Right renal cortex interstitium (tissue), 3 donors: ENCODE results near the gene RRAS. TPM values are rescaled to one million over a fixed set of nuclear protein-coding genes. Genes with fewer than 3 reads are reported as not detected.

Source experiments
- DNase-seq, 3 donors: peaks; one replicate each; pipeline ENCODE4 v3.0.0-alpha.2; 2013; ENCODE audit warnings: low read depth in 3 of 3, low spot score in 2 of 3
- polyA plus RNA-seq, 3 donors: library from polyadenylated mRNA; unstranded; fragments of 120-200 nt; gene quantifications; one replicate each; pipeline ENCODE4 v1.2.1, GENCODE V29; 2013; ENCODE audit not compliant: insufficient read length in 3 of 3

The RRAS gene
- polyA plus RNA-seq, result 10 to 100 TPM; 19.8 to 23.1 (median 21.3) TPM

DNA sequence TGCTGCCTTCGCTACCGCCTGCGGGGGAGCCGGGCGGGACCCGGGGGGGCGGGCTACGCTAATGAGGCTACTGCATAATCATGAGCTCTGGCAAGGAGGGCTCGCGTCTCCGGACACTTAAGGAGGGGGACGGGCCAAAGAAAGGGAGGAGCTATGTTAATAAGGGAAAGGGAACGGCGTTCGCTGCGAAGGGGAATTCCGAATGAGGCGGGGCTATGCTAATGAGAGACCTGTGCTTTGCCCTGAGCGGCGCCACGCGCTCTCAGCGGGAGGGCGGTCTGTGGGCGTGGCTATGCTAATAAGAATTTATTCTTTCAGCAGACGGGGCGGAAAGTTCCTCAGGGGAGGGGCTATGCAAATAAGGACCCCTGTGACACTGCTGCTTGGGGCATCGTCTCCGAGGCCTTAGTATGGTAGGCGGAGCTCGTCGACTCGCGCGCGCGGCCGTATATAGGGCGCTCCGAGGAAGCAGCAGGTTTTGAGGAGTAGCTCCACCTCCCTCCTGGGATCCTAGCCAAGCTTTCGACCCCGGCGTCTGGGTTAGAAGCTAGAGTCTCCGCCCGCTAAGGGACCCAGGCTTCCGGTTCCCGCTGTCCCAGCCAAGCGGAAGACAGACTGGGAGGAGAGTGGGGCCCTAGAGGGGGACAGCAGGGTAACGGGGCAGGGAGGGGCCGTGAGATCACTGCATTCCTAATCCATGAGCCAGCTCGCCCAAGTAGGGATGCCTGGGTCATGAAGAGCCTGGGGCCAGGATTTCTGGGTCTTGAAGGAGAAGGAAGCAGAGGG, at the start of gene RRAS:
RRAS (minus strand) TSS at position 31 of the 786 bp plus-strand sequence. CDS start 45 bp downstream, outside the sequence.
- DNase-seq, result peak; percentile 99 to 100 (median 99)

DNA sequence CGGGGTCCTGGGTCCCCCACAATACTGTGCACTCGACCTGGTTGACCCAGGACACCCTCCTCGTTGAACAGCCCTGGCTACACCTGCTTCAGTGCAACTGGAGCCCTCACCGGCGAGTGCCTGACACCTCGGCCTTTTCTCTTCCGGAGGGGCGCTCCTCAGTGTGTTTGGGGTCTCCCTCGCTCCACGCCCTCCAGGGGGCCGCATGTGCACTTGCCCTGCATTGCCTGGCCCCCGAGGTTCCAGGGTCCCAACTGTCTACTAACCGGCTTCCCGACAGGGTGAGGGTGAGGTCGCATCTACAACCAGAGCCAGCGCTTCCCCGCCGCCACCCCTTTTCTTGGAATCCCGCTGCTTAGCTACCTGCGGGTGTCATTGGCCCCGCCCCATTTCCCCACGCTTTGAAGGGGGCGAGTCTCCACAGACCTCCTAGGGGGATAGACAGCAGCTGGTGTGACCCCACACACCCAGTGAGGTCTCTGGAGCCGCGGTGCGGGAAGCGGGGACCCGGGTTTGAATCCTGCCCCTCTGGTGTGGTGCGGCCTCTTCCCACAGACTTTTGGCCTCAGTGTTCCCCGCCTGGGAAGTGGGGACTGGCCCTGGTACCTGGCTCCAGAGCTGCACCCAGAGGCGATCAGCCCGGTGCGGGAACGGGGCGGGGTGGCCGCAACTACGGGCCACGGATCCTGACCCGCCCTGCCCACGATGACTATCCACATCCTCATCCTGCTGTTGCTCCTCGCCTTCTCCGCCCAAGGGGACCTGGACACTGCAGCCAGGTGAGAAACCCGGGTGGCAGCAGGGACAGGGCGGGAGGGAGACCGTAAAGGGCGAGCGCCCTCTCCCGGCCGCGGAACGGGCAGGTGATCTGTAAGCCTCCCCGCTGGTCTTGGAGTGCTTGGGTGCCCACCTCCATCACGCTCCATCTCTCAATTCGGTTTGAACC, 49.5 kb upstream of the RRAS start, which contains the start of gene ADM5:
ADM5 (plus strand) TSS at position 462 of the 946 bp plus-strand sequence; CDS start at position 706, 244 bp downstream.
- DNase-seq, result no peak

- DNase-seq, result no peak
These were observed 48.7 kb upstream of the RRAS start for GRCh38 chr19:49688531-49689132.

DNA sequence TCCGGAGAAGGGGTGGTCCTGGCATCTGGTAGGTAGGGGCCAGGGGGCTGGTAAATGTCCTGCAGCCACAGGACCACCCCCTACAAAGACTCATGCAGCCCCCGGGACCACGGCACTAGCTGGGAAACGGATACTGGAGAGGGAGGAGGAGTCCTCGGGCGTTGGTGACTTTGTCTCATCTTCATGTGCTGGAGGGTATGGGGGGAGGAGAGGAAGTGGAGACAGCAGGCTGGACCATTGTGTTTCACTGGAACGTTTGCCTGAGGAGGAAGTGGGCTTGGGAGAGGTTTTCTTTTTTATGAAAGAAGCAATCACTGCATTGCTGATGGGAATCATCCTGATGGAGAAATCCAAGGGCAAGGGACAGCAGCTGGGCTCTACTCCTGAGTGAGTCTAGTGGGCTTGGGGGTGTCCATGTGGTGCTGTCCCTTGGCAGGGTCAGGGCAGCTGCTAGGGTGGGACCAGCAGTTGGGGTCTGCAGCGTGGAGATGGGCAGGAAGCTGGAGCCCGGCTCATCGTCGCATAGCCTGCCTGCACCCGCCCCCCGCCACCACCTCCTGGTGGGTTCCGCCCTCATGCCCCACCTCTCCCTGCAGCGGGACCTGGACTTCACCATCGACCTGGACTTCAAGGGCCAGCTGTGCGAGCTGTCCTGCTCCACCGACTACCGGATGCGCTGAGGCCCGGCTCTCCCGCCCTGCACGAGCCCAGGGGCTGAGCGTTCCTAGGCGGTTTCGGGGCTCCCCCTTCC, 47.8 kb upstream of the RRAS start:
- no peak for DNase-seq

- DNase-seq, result no peak
These were observed 47.2 kb upstream of the RRAS start for GRCh38 chr19:49687150-49687549.

GRCh38 chr19:49686503-49687088, 46.7 kb upstream of the RRAS start:
- no peak for DNase-seq

DNA sequence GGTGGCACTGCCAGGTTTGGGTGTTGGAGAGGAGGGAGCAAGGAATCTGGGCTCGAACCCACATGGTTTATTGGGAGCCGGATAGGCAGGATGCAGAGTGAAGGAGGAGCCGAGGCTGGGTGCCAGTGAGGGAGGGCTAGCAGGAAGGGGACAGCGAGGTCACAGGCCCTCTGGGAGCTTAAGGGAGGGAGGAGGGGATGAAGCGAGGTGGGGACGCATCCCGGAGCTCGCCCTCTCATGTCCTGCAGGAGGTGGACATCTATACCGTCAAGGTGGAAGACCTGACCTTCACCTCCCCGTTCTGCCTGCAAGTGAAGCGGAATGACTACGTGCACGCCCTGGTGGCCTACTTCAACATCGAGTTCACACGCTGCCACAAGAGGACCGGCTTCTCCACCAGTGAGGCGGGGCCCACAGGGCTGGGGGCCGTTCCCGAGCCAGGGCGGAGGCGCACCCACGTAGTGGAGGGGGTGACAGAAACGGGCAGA, 45.9 kb upstream of the RRAS start:
- DNase-seq, result no peak

GRCh38 chr19:49684983-49685553, 45.1 kb upstream of the RRAS start:
- no peak for DNase-seq

GRCh38 chr19:49684251-49684982, 44.5 kb upstream of the RRAS start:
- DNase-seq, result no peak

DNA sequence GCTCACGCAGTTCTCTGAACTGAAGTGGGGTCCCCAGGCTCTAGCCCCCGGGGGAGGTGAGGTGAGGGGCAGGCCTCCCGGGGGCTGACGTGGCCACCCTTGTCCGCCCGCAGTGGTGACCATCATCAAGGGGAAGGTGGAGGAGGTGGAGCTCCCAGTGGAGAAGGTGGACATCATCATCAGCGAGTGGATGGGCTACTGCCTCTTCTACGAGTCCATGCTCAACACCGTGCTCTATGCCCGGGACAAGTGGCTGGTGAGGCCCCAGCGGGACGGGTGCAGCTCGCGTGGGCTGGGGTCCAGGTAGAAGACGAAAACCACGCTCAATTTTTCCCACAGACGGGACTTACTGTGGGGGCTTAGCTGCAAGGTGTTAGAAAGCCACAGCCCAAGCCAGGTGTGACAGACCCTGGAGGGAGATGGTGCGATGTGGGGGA, 43.9 kb upstream of the RRAS start:
- DNase-seq, result no peak

GRCh38 chr19:49682274-49682673, 42.3 kb upstream of the RRAS start:
- no peak for DNase-seq

DNA sequence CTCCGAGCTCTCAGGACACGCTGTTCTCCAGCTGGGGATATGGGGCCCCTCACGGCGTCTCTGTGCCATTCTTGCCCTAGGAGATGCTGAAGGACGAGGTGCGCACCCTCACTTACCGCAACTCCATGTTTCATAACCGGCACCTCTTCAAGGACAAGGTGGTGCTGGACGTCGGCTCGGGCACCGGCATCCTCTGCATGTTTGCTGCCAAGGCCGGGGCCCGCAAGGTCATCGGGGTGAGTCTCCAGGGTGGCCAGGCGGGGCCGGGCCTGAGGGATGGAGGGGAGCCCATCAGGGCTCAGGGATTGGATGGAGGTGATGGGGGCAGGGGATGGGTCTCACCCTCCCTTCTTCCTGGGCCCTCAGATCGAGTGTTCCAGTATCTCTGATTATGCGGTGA, 41.9 kb upstream of the RRAS start:
- no peak for DNase-seq

GRCh38 chr19:49680421-49681351, 40.7 kb upstream of the RRAS start:
- DNase-seq, result peak; percentile 83 to 90 (median 87)

DNA sequence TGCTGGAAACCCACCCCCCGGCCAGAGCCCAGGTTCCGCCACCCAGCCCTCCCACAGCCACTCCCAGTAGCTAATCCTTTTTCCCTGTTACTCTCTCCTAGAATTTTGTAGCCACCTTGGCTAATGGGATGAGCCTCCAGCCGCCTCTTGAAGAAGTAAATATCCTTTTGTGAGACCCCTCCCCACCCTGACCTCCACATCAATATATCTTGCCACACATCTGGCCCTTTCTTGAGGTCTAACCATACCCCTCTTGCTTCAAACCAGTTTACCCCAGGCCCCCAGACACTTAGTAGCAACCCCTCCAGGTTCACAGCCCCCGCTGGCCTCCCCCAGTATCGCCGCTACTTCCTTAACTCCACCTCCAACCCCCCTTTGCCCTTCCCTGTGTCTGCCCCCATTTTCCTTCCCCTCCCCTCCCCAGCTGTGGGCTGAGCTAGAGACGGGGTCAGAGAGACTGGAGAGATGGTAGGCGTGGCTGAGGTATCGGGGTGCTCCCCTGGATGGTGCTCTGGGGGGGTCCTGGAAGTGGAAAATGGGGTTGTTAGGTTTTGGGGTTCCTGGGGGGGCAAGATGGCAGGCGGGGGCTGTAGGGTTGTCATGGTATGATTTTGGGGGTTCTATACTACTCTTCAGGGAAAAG, 39.9 kb upstream of the RRAS start:
- DNase-seq, result no peak

DNA sequence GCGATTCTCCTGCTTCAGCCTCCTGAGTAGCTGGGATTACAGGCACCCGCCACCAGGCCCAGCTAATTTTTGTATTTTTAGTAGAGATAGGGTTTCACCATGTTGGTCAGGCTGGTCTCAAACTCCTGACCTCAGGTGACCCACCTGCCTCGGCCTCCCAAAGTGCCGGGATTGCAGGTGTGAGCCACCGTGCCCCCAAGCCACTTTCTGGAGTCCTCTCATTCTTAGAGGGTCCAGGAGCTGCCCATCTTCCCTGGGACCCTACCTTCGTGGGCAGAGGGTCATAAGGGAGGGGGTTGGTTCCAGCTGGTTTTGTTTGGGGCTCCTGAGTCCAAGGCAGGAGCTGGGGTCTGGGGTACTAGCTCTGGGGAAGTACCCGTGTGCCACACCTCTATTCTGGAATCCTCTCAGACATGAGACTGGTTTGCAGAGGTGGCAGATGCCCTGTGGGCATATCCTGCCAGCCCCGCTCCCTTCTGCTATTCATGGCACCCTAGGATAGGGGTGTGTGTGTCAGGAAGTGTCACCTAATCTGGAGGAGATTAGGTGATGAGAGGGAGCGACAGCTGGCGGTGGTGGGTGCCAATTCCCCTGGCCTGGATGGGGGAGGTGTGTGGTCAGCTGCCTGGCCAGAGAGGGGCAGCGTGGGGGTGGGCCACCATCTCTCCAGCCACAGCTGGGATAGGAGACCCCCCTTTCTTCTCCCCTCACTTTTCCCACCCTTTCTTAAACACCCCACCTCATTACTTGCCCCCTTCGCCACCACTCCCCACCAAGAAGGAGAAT, 39.2 kb upstream of the RRAS start:
- DNase-seq, result no peak
